A673 (cell line): ENCODE measurements around the gene LEAP2. TPM values are rescaled to one million over a fixed set of nuclear protein-coding genes. Genes with fewer than 3 reads are reported as not detected.

Experiments
- BruUV-seq: library from RNA; stranded (reverse); fragments of 400-500 nt; replicated peaks from 2 replicates; lab custom pipeline; 2021; lab: Mats Ljungman, UMichigan
- CTCF ChIA-PET: fragments of 300-600 bp; sonication (Branson Sonifier 250); formaldehyde crosslinking; loops from one replicate; lab custom pipeline; 2022; ENCODE audit warnings: antibody characterized with exemption; lab: Charles Lee
- POLR2A ChIA-PET: fragments of 300-600 bp; sonication (Branson Sonifier 250); formaldehyde crosslinking; loops from one replicate; lab custom pipeline; 2022; ENCODE audit warnings: antibody characterized with exemption; ENCODE audit not compliant: low non-redundant PET; lab: Charles Lee
- DNase-seq: peaks from one replicate; pipeline ENCODE4 v3.0.0-alpha.2; 2015; ENCODE audit warnings: low spot score
- H3K27ac ChIP-seq: fragments of 200-600 bp; sonication (generic); 2 replicates; pipeline ENCODE4 v1.5.1; 2016; ENCODE audit warnings: mixed run types, low read depth, mild to moderate bottlenecking, mixed read lengths, antibody characterized with exemption, low read length; ENCODE audit not compliant: poor library complexity, severe bottlenecking
- H3K27me3 ChIP-seq: fragments of 200-600 bp; sonication (generic); replicated peaks from 2 replicates; pipeline ENCODE4 v1.6.1; 2017; ENCODE audit warnings: mixed run types, low read depth, mild to moderate bottlenecking, mixed read lengths, antibody characterized with exemption, low read length; ENCODE audit not compliant: insufficient read depth, poor library complexity
- H3K36me3 ChIP-seq: fragments of 200-600 bp; sonication (generic); 2 replicates; pipeline ENCODE4 v1.6.1; 2016; ENCODE audit warnings: mixed run types, mild to moderate bottlenecking, mixed read lengths, antibody characterized with exemption, low read length; ENCODE audit not compliant: insufficient read depth, poor library complexity, severe bottlenecking
- H3K4me1 ChIP-seq: fragments of 200-600 bp; sonication (generic); 2 replicates; pipeline ENCODE4 v1.6.1; 2017; ENCODE audit warnings: mixed run types, mild to moderate bottlenecking, mixed read lengths, antibody characterized with exemption, low read length; ENCODE audit not compliant: insufficient read depth, poor library complexity, severe bottlenecking
- H3K4me3 ChIP-seq: fragments of 200-600 bp; sonication (generic); 2 replicates; pipeline ENCODE4 v1.5.1; 2016; ENCODE audit warnings: low read depth, mixed run types, mild to moderate bottlenecking, mixed read lengths, low read length; ENCODE audit not compliant: poor library complexity, severe bottlenecking
- H3K9me3 ChIP-seq: fragments of 200-600 bp; sonication (generic); 2 replicates; pipeline ENCODE4 v1.6.1; 2016; ENCODE audit warnings: mixed run types, low read depth, mild to moderate bottlenecking, mixed read lengths, antibody characterized with exemption, low read length; ENCODE audit not compliant: poor library complexity, severe bottlenecking
- EZH2 ChIP-seq: fragments of 200-600 bp; sonication (generic); IDR thresholded peaks from 2 replicates; pipeline ENCODE4 v1.6.1; 2017; ENCODE audit warnings: borderline replicate concordance, low read depth, mild to moderate bottlenecking, mixed read lengths, antibody characterized with exemption, low read length; ENCODE audit not compliant: poor library complexity, severe bottlenecking
- intact Hi-C: fragments of 100-400 bp; cut with micrococcal nuclease; formaldehyde crosslinking; loops from one replicate; pipeline ENCODE4 v1.10.0; 2022; ENCODE audit not compliant: unreplicated experiment
- total RNA-seq: library from RNA; stranded (reverse); gene quantifications from 2 replicates; pipeline ENCODE4 v1.2.3, GENCODE V29; 2021
- TF ChIP-seq, protein P1 (sequence below): fragments of 300-800, 200-600 bp; sonication (generic); conservative IDR thresholded peaks from 2 replicates; pipeline ENCODE4 v1.5.1; 2017; ENCODE audit warnings: low read depth, mild to moderate bottlenecking, antibody characterized with exemption, low read length, moderate library complexity, mixed read lengths

The LEAP2 gene
- total RNA-seq, 1 experiment from 2014 or later, result 2.9 TPM

DNA sequence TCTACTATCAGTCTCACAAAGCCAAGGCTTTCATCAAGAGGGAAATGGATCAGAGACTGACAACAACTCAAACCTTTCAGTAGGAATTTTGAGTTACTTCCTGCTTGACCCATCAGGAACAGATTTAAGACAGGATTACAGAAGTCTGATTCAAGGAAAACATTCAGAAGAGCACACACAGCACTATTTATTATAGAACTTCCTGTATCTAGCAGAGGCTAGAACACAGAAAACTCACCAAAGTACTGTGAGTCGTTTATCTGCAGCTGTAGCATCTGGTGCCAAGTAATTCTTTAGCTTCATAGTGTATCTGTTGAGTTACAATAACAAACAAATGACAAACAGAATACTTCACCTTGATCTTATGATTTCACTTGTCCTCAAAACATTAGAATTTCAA is 13.8 kb downstream of the LEAP2 start:
- TF ChIP-seq, protein P1, sequence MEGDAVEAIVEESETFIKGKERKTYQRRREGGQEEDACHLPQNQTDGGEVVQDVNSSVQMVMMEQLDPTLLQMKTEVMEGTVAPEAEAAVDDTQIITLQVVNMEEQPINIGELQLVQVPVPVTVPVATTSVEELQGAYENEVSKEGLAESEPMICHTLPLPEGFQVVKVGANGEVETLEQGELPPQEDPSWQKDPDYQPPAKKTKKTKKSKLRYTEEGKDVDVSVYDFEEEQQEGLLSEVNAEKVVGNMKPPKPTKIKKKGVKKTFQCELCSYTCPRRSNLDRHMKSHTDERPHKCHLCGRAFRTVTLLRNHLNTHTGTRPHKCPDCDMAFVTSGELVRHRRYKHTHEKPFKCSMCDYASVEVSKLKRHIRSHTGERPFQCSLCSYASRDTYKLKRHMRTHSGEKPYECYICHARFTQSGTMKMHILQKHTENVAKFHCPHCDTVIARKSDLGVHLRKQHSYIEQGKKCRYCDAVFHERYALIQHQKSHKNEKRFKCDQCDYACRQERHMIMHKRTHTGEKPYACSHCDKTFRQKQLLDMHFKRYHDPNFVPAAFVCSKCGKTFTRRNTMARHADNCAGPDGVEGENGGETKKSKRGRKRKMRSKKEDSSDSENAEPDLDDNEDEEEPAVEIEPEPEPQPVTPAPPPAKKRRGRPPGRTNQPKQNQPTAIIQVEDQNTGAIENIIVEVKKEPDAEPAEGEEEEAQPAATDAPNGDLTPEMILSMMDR, result no peak
- no peak for TF ChIP-seq EZH2
- POLR2A ChIA-PET, result no interaction called here
- BruUV-seq, result no TSS peak

DNA sequence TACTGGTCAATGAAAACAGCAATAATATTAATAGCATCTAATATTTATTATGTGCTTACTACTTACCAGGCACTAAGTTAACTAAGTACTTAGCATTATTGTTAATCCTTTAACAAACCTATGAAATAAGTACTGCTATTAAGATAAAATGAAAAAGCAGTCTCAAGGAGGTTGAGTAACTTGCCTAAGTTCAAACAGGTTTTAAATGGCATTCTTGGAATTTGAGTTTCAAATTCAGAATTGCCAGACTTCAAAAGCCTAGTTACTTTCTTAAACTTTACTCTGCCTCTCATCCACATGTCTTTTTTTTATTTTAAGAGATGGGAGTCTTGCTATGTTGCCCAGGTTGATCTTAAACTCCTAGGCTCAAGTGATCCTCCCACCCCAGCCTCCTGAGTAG is 16.0 kb downstream of the LEAP2 start:
- POLR2A ChIA-PET, result no interaction called here
- Histone ChIP-seq H3K36me3 (peaks cover 55% of the 10 kb centered on the region), H3K27me3 (no peaks in the 10 kb centered on the region), H3K4me1 (no peaks in the 10 kb centered on the region), H3K9me3 (no peaks in the 10 kb centered on the region), H3K27ac (no peak overlapping the region), H3K4me3 (no peak overlapping the region)
- BruUV-seq, result no TSS peak
- intact Hi-C loops, result no loop called here
- CTCF ChIA-PET, result no interaction called here
- TF ChIP-seq, protein P1, result no peak
- no peak for TF ChIP-seq EZH2
- DNase-seq, result no peak

More for the DNA sequence above, 13.8 kb downstream of the LEAP2 start:
- intact Hi-C loops, result no loop called here
- Histone ChIP-seq H3K36me3 (peaks cover 38% of the 10 kb centered on the region), H3K4me3 (no peak overlapping the region), H3K9me3 (no peaks in the 10 kb centered on the region), H3K27ac (no peak overlapping the region), H3K27me3 (no peaks in the 10 kb centered on the region), H3K4me1 (no peaks in the 10 kb centered on the region)
- no peak for DNase-seq
- CTCF ChIA-PET, result no interaction called here

DNA sequence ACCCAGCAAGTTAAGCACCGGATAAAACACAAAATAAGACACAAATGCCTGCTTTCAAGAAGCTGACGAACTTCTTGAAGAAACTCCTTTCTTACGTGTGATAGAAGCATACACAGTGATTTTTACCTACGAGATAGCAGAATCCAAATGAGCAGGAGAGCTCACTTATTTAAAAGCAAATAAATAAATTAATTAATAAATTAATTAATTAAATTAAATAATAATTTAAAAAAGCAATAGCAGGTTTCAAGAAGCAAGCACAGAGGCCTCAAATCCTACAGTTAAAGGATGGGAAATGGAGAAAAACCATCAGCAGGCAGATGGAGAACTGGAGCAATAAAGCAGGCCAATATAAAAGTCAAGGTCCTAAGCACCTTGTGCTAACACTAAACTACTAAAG is 17.3 kb downstream of the LEAP2 start:
- Histone ChIP-seq H3K9me3 (no peaks in the 10 kb centered on the region), H3K27me3 (no peaks in the 10 kb centered on the region), H3K27ac (no peak overlapping the region), H3K4me1 (no peaks in the 10 kb centered on the region), H3K4me3 (no peak overlapping the region), H3K36me3 (peaks cover 67% of the 10 kb centered on the region)
- ChIA-PET CTCF (no interaction called here), POLR2A (no interaction called here)
- intact Hi-C loops, result no loop called here
- DNase-seq, result no peak
- no TSS peak for BruUV-seq
- TF ChIP-seq, protein P1, result no peak
- no peak for TF ChIP-seq EZH2
